Panc1 (cell line): ENCODE measurements around the gene POU2AF1. TPM values are rescaled to one million over a fixed set of nuclear protein-coding genes. Genes with fewer than 3 reads are reported as not detected.

Source experiments
- ATAC-seq: fragments of 200-7000 bp; cut with Tn5 transposase; 2 replicates; pipeline ENCODE4 v1.9.1; 2020; ENCODE audit warnings: mild to moderate bottlenecking, moderate library complexity
- BruUV-seq: library from RNA; stranded (reverse); fragments of 400-500 nt; replicated peaks from 2 replicates; lab custom pipeline; 2021; lab: Mats Ljungman, UMichigan
- CTCF ChIA-PET: fragments of 300-600 bp; sonication (Branson Sonifier 250); formaldehyde crosslinking; loops from one replicate; lab custom pipeline; 2022; ENCODE audit warnings: antibody characterized with exemption; lab: Charles Lee
- POLR2A ChIA-PET: fragments of 300-600 bp; sonication (Branson Sonifier 250); formaldehyde crosslinking; loops from one replicate; lab custom pipeline; 2022; ENCODE audit warnings: antibody characterized with exemption; lab: Charles Lee
- DNase-seq: peaks from one replicate; pipeline ENCODE4 v3.0.0-alpha.2; 2010; ENCODE audit warnings: low read depth, low spot score
- H3K27ac ChIP-seq: 2 replicates; pipeline ENCODE4 v1.5.1; 2011; ENCODE audit warnings: mild to moderate bottlenecking, low read length, inconsistent platforms
- H3K27me3 ChIP-seq: fragments of 200-500 bp; sonication (Bioruptor generic); 2 replicates; pipeline ENCODE4 v1.6.0; 2014; ENCODE audit warnings: low read length, inconsistent platforms; ENCODE audit not compliant: control insufficient read depth, insufficient read depth
- H3K36me3 ChIP-seq: fragments of 200-500 bp; sonication (Bioruptor generic); 2 replicates; pipeline ENCODE4 v1.5.1; 2014; ENCODE audit warnings: inconsistent platforms, mild to moderate bottlenecking, low read length, moderate library complexity; ENCODE audit not compliant: control insufficient read depth, insufficient read depth
- H3K4me1 ChIP-seq: 2 replicates; pipeline ENCODE4 v1.5.1; 2011; ENCODE audit warnings: inconsistent platforms, mild to moderate bottlenecking, low read length, moderate library complexity; ENCODE audit not compliant: control insufficient read depth, insufficient read depth
- H3K4me3 ChIP-seq, 2 experiments: 2 replicates each; pipeline ENCODE4 v1.5.1; 2011 to 2012; ENCODE audit warnings: low read depth in 2 of 2, low read length in 2 of 2, mild to moderate bottlenecking in 2 of 2, inconsistent platforms in 1 of 2, moderate library complexity in 1 of 2
- H3K9me3 ChIP-seq: fragments of 200-500 bp; sonication (Bioruptor generic); 2 replicates; pipeline ENCODE4 v1.5.1; 2014; ENCODE audit warnings: low read depth, mild to moderate bottlenecking, inconsistent platforms, low read length, moderate library complexity; ENCODE audit not compliant: control insufficient read depth, insufficient read depth
- CTCF ChIP-seq: fragments of 450-650 bp; IDR thresholded peaks from 2 replicates; pipeline ENCODE4 v1.5.1; 2017; ENCODE audit warnings: mild to moderate bottlenecking
- POLR2AphosphoS5 ChIP-seq: IDR thresholded peaks from 2 replicates; pipeline ENCODE4 v1.6.1; 2012; ENCODE audit warnings: mild to moderate bottlenecking, low read depth, low read length, moderate library complexity
- REST ChIP-seq, 2 experiments: IDR thresholded peaks; 2 replicates each; pipeline ENCODE4 v1.6.1; 2011 to 2012; ENCODE audit warnings: low read depth in 2 of 2, control low read depth in 1 of 2, low read length in 1 of 2, mild to moderate bottlenecking in 1 of 2, moderate library complexity in 1 of 2; ENCODE audit not compliant: insufficient read depth in 1 of 2
- SIN3A ChIP-seq: IDR thresholded peaks from 2 replicates; pipeline ENCODE4 v1.6.1; 2012; ENCODE audit warnings: low read depth, mild to moderate bottlenecking, low read length, moderate library complexity, borderline replicate concordance; ENCODE audit not compliant: insufficient read depth
- TCF7L2 ChIP-seq: IDR thresholded peaks from 2 replicates; pipeline ENCODE4 v1.6.1; 2011; ENCODE audit warnings: mild to moderate bottlenecking, low read depth, low read length, inconsistent platforms
- in situ Hi-C: cut with HindIII; loops from 2 replicates; pipeline ENCODE4 v1.10.0; 2016; ENCODE audit warnings: low sequenced_read_pairs, low pct_unique_long_range_greater_than_20kb
- intact Hi-C: fragments of 100-400 bp; cut with micrococcal nuclease; formaldehyde crosslinking; loops from one replicate; pipeline ENCODE4 v1.10.0; 2022; ENCODE audit not compliant: unreplicated experiment
- total RNA-seq: library from RNA; stranded (reverse); gene quantifications from one replicate; pipeline ENCODE4 v1.2.1, GENCODE V29; 2021; ENCODE audit not compliant: unreplicated experiment

Gene POU2AF1
- total RNA-seq, 1 experiment from 2014 or later = 0.18 TPM

- ATAC-seq (no peak), DNase-seq (no peak)
- Histone ChIP-seq H3K4me3 (no peak overlapping the region), H3K4me1 (no peaks in the 10 kb centered on the region), H3K36me3 (no peaks in the 10 kb centered on the region), H3K27ac (no peak overlapping the region), H3K9me3 (no peaks in the 10 kb centered on the region), H3K27me3 (no peaks in the 10 kb centered on the region; the same call in none of the 2 replicates)
- in situ Hi-C loops (no loop called here), intact Hi-C loops (no loop called here)
- ChIA-PET CTCF (no interaction called here), POLR2A (no interaction called here)
- no peak for TF ChIP-seq POLR2AphosphoS5
- TF ChIP-seq SIN3A = no peak
- no peak for TF ChIP-seq TCF7L2
- no peak for TF ChIP-seq REST (IDR thresholded peaks at IDR 0.05; ENCODE audit: insufficient read depth in 1 of 2, low read depth in 2 of 2, low read length in 1 of 2)
- no TSS peak for BruUV-seq
Measured at GRCh38 chr11:111336582-111337256, 42.4 kb downstream of the POU2AF1 start.

GRCh38 chr11:111336062-111336461, 43.0 kb downstream of the POU2AF1 start:
- in situ Hi-C loops (no loop called here), intact Hi-C loops (no loop called here)
- Histone ChIP-seq H3K9me3 (no peaks in the 10 kb centered on the region), H3K36me3 (no peaks in the 10 kb centered on the region), H3K27ac (no peak overlapping the region), H3K4me3 (no peak overlapping the region), H3K27me3 (no peaks in the 10 kb centered on the region; the same call in 1 of the 2 replicates), H3K4me1 (no peaks in the 10 kb centered on the region)
- ChIA-PET CTCF (no interaction called here), POLR2A (no interaction called here)
- DNase-seq (no peak), ATAC-seq (no peak)
- BruUV-seq = no TSS peak
- no peak; the same call in 1 of the 2 replicates for TF ChIP-seq CTCF
- TF ChIP-seq SIN3A = no peak
- TF ChIP-seq POLR2AphosphoS5 = no peak
- no peak for TF ChIP-seq REST (IDR thresholded peaks at IDR 0.05; ENCODE audit: insufficient read depth in 1 of 2, low read depth in 2 of 2, low read length in 1 of 2)
- TF ChIP-seq TCF7L2 = no peak
